Tibial artery (tissue), 4 donors: Measurements from ENCODE around the gene GAB2.

ENCODE experiments used
- DNase-seq, 2 donors: peaks; one replicate each; pipeline ENCODE4 v3.0.0-alpha.2; 2019
- H3K27ac ChIP-seq, 2 donors: fragments of 200-600 bp; sonication (generic) in 1 of 2; 1 replicate in 1 of 2; 2 replicates in 1 of 2; pipeline ENCODE4 v1.5.1; 2018 to 2019; ENCODE audit warnings: mild to moderate bottlenecking in 1 of 2
- H3K27me3 ChIP-seq, 2 donors: fragments of 200-600 bp; sonication (generic) in 1 of 2; one replicate each; pipeline versions ENCODE4 v1.5.1 to v1.6.0; 2016 to 2019
- H3K36me3 ChIP-seq, 3 donors: fragments of 200-600 bp; sonication (generic) in 2 of 3; one replicate each; pipeline ENCODE4 v1.5.1; 2016 to 2019; ENCODE audit warnings: mild to moderate bottlenecking in 2 of 3
- H3K4me1 ChIP-seq, 4 donors: fragments of 200-600 bp; sonication (generic) in 2 of 4; 1 replicate in 3 of 4; 2 replicates in 1 of 4; pipeline ENCODE4 v1.5.1; 2016 to 2019
- H3K4me3 ChIP-seq, 2 donors: fragments of 200-600 bp; sonication (generic) in 1 of 2; 1 replicate in 1 of 2; 2 replicates in 1 of 2; pipeline ENCODE4 v1.5.1; 2018 to 2019; ENCODE audit warnings: mild to moderate bottlenecking in 2 of 2
- H3K9me3 ChIP-seq, 3 donors: fragments of 200-600 bp; sonication (generic) in 1 of 3; one replicate each; pipeline ENCODE4 v1.5.1; 2016 to 2019
- CTCF ChIP-seq, 2 experiments: fragments of 200-600 bp in 1 of 2; fragments of 450-650 bp in 1 of 2; IDR thresholded peaks; one replicate each; pipeline ENCODE4 v1.5.1; 2017 to 2019; ENCODE audit warnings: antibody characterized with exemption in 2 of 2, mild to moderate bottlenecking in 1 of 2, moderate library complexity in 1 of 2
- intact Hi-C: fragments of 100-400 bp; cut with DNase I; formaldehyde crosslinking; loops from one replicate; pipeline ENCODE4 v1.15.0; 2023; ENCODE audit warnings: low total_unique reads

The GAB2 gene

GRCh38 chr11:78432058-78432515 is 14.5 kb upstream of the GAB2 start:
- H3K4me1 ChIP-seq, result no peaks in the 10 kb centered on the region
- H3K9me3 ChIP-seq, result no peaks in the 10 kb centered on the region
- no peaks in the 10 kb centered on the region for H3K27me3 ChIP-seq
- no peak overlapping the region for H3K27ac ChIP-seq
- peak; percentile 13 to 33 for TF ChIP-seq CTCF (IDR thresholded peaks at IDR 0.05)
- H3K4me3 ChIP-seq, result no peak overlapping the region
- DNase-seq, result no peak
- H3K36me3 ChIP-seq, result no peaks in the 10 kb centered on the region
- intact Hi-C loops, result no loop called here

- Histone ChIP-seq H3K27ac (no peak overlapping the region), H3K9me3 (no peaks in the 10 kb centered on the region), H3K4me3 (no peak overlapping the region), H3K36me3 (no peaks in the 10 kb centered on the region), H3K4me1 (peaks cover 0 to 12% (median 0%) of the 10 kb centered on the region in 4 donors), H3K27me3 (no peaks in the 10 kb centered on the region)
- intact Hi-C loops, result loop anchor here (5.0 kb wide), 1 partner anchor 287 kb away; no protein-coding TSS in a partner anchor
- no peak for DNase-seq
- TF ChIP-seq CTCF (IDR thresholded peaks at IDR 0.05), result no peak
Observed at GRCh38 chr11:78429660-78430059, 12.0 kb upstream of the GAB2 start.

- no peaks in the 10 kb centered on the region for H3K27me3 ChIP-seq
- intact Hi-C loops, result loop anchor here (5.0 kb wide), 1 partner anchor 287 kb away; no protein-coding TSS in a partner anchor
- no peak overlapping the region for H3K4me3 ChIP-seq
- no peak overlapping the region for H3K27ac ChIP-seq
- no peaks in the 10 kb centered on the region for H3K9me3 ChIP-seq
- H3K36me3 ChIP-seq, result no peaks in the 10 kb centered on the region
- H3K4me1 ChIP-seq, result peaks cover 0 to 12% (median 0%) of the 10 kb centered on the region in 4 donors
- no peak for DNase-seq
- no peak for TF ChIP-seq CTCF (IDR thresholded peaks at IDR 0.05)
Observed at GRCh38 chr11:78429209-78429608, 11.6 kb upstream of the GAB2 start.

- DNase-seq, result no peak
- Histone ChIP-seq H3K27ac (no peak overlapping the region), H3K36me3 (no peaks in the 10 kb centered on the region), H3K9me3 (no peaks in the 10 kb centered on the region), H3K27me3 (no peaks in the 10 kb centered on the region), H3K4me3 (no peak overlapping the region), H3K4me1 (peaks cover 0 to 12% (median 0%) of the 10 kb centered on the region in 4 donors)
- TF ChIP-seq CTCF (IDR thresholded peaks at IDR 0.05), result no peak
- intact Hi-C loops, result loop anchor here (5.0 kb wide), 1 partner anchor 286 kb away; no protein-coding TSS in a partner anchor
Observed at GRCh38 chr11:78428773-78429172, 11.2 kb upstream of the GAB2 start.

GRCh38 chr11:78428266-78428636 is 10.6 kb upstream of the GAB2 start:
- no peaks in the 10 kb centered on the region for H3K36me3 ChIP-seq
- no peak overlapping the region for H3K4me3 ChIP-seq
- no peak overlapping the region for H3K27ac ChIP-seq
- H3K4me1 ChIP-seq, result peaks cover 0 to 12% (median 0%) of the 10 kb centered on the region in 4 donors
- no peak for DNase-seq
- no peaks in the 10 kb centered on the region for H3K9me3 ChIP-seq
- intact Hi-C loops, result loop anchor here (5.0 kb wide), 1 partner anchor 286 kb away; no protein-coding TSS in a partner anchor
- no peaks in the 10 kb centered on the region for H3K27me3 ChIP-seq
- no peak for TF ChIP-seq CTCF (IDR thresholded peaks at IDR 0.05)
